ENCODE measurements around the gene TSPAN18. TPM values are rescaled to one million over a fixed set of nuclear protein-coding genes. Genes with fewer than 3 reads are reported as not detected.

TSPAN18 gene
- polyA plus RNA-seq, 1 of the 3 experiments (the other 2 are of a cell fraction): 0.72 TPM

DNA sequence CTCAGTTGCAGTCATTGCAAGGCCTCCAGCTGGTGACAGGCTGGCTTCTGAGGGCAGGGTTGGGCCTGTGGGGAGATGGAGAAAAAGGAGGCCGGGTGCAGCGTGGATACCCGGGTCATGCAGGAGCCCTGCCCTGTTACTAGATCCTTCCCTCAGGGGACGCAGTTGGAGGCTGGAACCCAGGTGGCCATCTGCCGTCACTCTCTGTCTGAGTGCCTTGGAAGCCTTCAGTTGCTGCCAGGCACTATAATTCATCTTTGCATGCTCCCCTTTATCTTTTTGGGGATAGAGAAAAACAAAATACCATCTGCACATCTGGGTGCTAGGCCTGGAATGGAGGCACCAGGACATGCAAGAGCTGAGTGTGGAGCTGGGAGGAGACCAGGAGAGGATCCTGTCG, 141.3 kb downstream of the TSPAN18 start:
- H3K4me3 ChIP-seq (ENCODE audit: low read depth in 2 of 2, low read length in 1 of 2): no peak overlapping the region
- POLR2A ChIA-PET: interaction anchor here (1.2 to 1.8 kb wide), 2 partner anchors 11 to 102 kb away, joined by 3 to 4 read pairs; no protein-coding TSS in a partner anchor
- H3K27me3 ChIP-seq (ENCODE audit: insufficient read depth): no peaks in the 10 kb centered on the region
- CTCF ChIA-PET: interaction anchor here (0.8 to 1.9 kb wide), 8 partner anchors 13 to 247 kb away, joined by 3 to 13 read pairs (median 4); no protein-coding TSS in a partner anchor
- H3F3A ChIP-seq (replicated peaks; ENCODE audit: insufficient read depth): no peaks in the 10 kb centered on the region
- H3K9me3 ChIP-seq: no peaks in the 10 kb centered on the region
- peaks cover 3 to 62% of the 10 kb centered on the region in 2 experiments; a peak in 3 of 4 replicates for H3K4me1 ChIP-seq (ENCODE audit: control insufficient read depth in 1 of 2, insufficient read depth in 2 of 2, low read depth in 1 of 2, low read length in 1 of 2)
- peak overlapping the region in 1 of 2 experiments; percentile 92; a peak in 2 of 4 replicates for H3K27ac ChIP-seq (ENCODE audit: low read depth in 2 of 2, low read length in 1 of 2)
- H3K36me3 ChIP-seq (replicated peaks in 1 of 2; ENCODE audit: control insufficient read depth in 1 of 2, insufficient read depth in 2 of 2, low read length in 1 of 2): no peaks in the 10 kb centered on the region
- H2AFZ ChIP-seq (ENCODE audit: low read depth): no peak overlapping the region
- no peaks in the 10 kb centered on the region for H4K20me1 ChIP-seq (ENCODE audit: insufficient read depth)
- peak; percentile 80 for DNase-seq
- 91% methylated on average over 5 of the region's 6 CpGs for WGBS (ENCODE audit: low lambda C conversion rate)
- H3K9me2 ChIP-seq: no peaks in the 10 kb centered on the region
- H3K9ac ChIP-seq: no peak overlapping the region
- no peak overlapping the region for H3K4me2 ChIP-seq
- no peaks in the 10 kb centered on the region for H3K79me2 ChIP-seq (ENCODE audit: insufficient read depth)
- TF ChIP-seq GABPA (IDR thresholded peaks at IDR 0.05; ENCODE audit: low read depth) (no peak), TCF12 (IDR thresholded peaks at IDR 0.05) (no peak), EP300 (IDR thresholded peaks at IDR 0.05; ENCODE audit: borderline replicate concordance in 1 of 2, low read depth in 1 of 2, low read length in 1 of 2) (peak in 1 of 2 experiments; percentile 82; a peak in 2 of 4 replicates), FOSL2 (IDR thresholded peaks at IDR 0.05; ENCODE audit: borderline replicate concordance, low read depth) (no peak), EZH2phosphoT487 (IDR thresholded peaks at IDR 0.05; ENCODE audit: borderline replicate concordance, low read depth) (no peak), NRF1 (IDR thresholded peaks at IDR 0.05; ENCODE audit: low read depth, low read length) (no peak), TAF1 (IDR thresholded peaks at IDR 0.05; ENCODE audit: borderline replicate concordance, low read depth, low read length) (no peak), NFIC (IDR thresholded peaks at IDR 0.05; ENCODE audit: borderline replicate concordance) (no peak), CHD2 (IDR thresholded peaks at IDR 0.05; ENCODE audit: low read length, partially characterized antibody) (peak; percentile 57), MXI1 (IDR thresholded peaks at IDR 0.05; ENCODE audit: low read depth, low read length) (peak; percentile 43; the same call in 1 of the 2 replicates), FOXJ3 (CRISPR knock-in tag; IDR thresholded peaks at IDR 0.05) (peak; percentile 58; the same call in 1 of the 2 replicates), RXRA (IDR thresholded peaks at IDR 0.05; ENCODE audit: borderline replicate concordance, low read depth) (no peak), SMC3 (IDR thresholded peaks at IDR 0.05; ENCODE audit: low read depth, low read length) (no peak; the same call in 1 of the 2 replicates), ELF1 (IDR thresholded peaks at IDR 0.05) (no peak), POLR2AphosphoS5 (IDR thresholded peaks at IDR 0.05; ENCODE audit: low read depth, low read length) (no peak), SIN3A (IDR thresholded peaks at IDR 0.05; ENCODE audit: borderline replicate concordance, low read depth, low read length) (no peak), JUND (IDR thresholded peaks at IDR 0.05) (no peak), TEAD4 (IDR thresholded peaks at IDR 0.05; ENCODE audit: borderline replicate concordance, insufficient read depth) (no peak), RFX5 (IDR thresholded peaks at IDR 0.05; ENCODE audit: low read length) (no peak), GATA2 (CRISPR knock-in tag; IDR thresholded peaks at IDR 0.05) (peak; percentile 67)
- TF ChIP-seq, protein P1, sequence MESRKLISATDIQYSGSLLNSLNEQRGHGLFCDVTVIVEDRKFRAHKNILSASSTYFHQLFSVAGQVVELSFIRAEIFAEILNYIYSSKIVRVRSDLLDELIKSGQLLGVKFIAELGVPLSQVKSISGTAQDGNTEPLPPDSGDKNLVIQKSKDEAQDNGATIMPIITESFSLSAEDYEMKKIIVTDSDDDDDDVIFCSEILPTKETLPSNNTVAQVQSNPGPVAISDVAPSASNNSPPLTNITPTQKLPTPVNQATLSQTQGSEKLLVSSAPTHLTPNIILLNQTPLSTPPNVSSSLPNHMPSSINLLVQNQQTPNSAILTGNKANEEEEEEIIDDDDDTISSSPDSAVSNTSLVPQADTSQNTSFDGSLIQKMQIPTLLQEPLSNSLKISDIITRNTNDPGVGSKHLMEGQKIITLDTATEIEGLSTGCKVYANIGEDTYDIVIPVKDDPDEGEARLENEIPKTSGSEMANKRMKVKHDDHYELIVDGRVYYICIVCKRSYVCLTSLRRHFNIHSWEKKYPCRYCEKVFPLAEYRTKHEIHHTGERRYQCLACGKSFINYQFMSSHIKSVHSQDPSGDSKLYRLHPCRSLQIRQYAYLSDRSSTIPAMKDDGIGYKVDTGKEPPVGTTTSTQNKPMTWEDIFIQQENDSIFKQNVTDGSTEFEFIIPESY (IDR thresholded peaks at IDR 0.05; ENCODE audit: borderline replicate concordance, low read depth): no peak
- TF ChIP-seq, protein P2, sequence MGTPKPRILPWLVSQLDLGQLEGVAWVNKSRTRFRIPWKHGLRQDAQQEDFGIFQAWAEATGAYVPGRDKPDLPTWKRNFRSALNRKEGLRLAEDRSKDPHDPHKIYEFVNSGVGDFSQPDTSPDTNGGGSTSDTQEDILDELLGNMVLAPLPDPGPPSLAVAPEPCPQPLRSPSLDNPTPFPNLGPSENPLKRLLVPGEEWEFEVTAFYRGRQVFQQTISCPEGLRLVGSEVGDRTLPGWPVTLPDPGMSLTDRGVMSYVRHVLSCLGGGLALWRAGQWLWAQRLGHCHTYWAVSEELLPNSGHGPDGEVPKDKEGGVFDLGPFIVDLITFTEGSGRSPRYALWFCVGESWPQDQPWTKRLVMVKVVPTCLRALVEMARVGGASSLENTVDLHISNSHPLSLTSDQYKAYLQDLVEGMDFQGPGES (IDR thresholded peaks at IDR 0.05; ENCODE audit: low read depth, low read length): no peak
- TF ChIP-seq, protein P3, sequence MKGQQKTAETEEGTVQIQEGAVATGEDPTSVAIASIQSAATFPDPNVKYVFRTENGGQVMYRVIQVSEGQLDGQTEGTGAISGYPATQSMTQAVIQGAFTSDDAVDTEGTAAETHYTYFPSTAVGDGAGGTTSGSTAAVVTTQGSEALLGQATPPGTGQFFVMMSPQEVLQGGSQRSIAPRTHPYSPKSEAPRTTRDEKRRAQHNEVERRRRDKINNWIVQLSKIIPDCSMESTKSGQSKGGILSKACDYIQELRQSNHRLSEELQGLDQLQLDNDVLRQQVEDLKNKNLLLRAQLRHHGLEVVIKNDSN (IDR thresholded peaks at IDR 0.05; ENCODE audit: borderline replicate concordance, low read depth): no peak
- TF ChIP-seq, protein P4, sequence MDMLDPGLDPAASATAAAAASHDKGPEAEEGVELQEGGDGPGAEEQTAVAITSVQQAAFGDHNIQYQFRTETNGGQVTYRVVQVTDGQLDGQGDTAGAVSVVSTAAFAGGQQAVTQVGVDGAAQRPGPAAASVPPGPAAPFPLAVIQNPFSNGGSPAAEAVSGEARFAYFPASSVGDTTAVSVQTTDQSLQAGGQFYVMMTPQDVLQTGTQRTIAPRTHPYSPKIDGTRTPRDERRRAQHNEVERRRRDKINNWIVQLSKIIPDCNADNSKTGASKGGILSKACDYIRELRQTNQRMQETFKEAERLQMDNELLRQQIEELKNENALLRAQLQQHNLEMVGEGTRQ (IDR thresholded peaks at IDR 0.05; ENCODE audit: borderline replicate concordance, low read depth, low read length): no peak
- TF ChIP-seq, protein P5, sequence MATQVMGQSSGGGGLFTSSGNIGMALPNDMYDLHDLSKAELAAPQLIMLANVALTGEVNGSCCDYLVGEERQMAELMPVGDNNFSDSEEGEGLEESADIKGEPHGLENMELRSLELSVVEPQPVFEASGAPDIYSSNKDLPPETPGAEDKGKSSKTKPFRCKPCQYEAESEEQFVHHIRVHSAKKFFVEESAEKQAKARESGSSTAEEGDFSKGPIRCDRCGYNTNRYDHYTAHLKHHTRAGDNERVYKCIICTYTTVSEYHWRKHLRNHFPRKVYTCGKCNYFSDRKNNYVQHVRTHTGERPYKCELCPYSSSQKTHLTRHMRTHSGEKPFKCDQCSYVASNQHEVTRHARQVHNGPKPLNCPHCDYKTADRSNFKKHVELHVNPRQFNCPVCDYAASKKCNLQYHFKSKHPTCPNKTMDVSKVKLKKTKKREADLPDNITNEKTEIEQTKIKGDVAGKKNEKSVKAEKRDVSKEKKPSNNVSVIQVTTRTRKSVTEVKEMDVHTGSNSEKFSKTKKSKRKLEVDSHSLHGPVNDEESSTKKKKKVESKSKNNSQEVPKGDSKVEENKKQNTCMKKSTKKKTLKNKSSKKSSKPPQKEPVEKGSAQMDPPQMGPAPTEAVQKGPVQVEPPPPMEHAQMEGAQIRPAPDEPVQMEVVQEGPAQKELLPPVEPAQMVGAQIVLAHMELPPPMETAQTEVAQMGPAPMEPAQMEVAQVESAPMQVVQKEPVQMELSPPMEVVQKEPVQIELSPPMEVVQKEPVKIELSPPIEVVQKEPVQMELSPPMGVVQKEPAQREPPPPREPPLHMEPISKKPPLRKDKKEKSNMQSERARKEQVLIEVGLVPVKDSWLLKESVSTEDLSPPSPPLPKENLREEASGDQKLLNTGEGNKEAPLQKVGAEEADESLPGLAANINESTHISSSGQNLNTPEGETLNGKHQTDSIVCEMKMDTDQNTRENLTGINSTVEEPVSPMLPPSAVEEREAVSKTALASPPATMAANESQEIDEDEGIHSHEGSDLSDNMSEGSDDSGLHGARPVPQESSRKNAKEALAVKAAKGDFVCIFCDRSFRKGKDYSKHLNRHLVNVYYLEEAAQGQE (IDR thresholded peaks at IDR 0.05; ENCODE audit: low read depth, low read length): no peak
- TF ChIP-seq, protein P6, sequence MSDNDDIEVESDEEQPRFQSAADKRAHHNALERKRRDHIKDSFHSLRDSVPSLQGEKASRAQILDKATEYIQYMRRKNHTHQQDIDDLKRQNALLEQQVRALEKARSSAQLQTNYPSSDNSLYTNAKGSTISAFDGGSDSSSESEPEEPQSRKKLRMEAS (IDR thresholded peaks at IDR 0.05; ENCODE audit: low read depth): no peak
